ENCODE measurements around the gene PSMC3. TPM values are rescaled to one million over a fixed set of nuclear protein-coding genes. Genes with fewer than 3 reads are reported as not detected.

The PSMC3 gene
- total and polyA plus RNA-seq, 9 of the 15 experiments (the other 6 are each of a cell fraction or from before 2014, with no cell fraction given): 44.3 to 324 (median 240) TPM

DNA sequence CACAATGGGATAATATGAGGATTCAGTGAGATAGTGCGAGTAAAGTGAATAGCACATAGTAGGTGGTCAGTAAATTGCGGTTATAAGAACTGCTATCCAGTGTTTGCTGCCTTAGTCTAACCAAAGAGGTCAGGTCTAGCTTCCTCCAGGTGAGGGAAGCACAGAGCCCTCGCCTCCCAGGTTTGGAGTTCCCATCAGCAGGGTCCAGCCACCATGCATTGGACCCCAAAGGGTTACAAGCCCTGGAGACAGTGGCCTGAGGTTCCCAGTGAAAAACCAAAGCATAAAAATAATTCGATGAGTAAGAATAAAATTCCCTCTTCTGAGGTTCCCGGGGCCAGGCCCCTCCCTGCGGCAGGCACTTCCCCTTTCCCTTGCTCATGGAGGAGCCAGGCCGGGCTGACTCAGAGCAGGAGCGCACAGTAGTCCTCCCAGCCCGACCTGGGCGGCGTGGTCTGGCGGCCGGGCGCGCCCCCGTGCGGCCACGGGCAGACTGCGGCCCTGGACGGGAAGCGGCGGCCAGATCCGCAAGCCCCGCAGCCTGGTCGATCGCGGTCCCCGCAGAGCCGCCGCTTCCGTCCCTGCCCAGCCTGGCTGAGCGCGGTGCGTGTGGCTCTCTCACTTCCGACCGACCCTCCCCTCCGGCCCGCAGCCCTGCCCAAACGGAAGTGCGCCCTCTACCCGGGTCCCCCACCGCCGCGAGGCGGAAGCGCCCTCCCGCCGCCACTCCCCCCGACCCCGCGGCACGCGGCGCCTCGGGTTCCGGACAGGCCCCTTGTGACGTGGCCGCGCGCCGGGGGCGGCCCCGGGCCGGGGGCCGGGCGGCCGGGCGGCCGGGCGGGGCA lies 18.3 kb downstream of the PSMC3 start, which contains the start of gene SLC39A13 (continued):
- TF ChIP-seq, protein P1, sequence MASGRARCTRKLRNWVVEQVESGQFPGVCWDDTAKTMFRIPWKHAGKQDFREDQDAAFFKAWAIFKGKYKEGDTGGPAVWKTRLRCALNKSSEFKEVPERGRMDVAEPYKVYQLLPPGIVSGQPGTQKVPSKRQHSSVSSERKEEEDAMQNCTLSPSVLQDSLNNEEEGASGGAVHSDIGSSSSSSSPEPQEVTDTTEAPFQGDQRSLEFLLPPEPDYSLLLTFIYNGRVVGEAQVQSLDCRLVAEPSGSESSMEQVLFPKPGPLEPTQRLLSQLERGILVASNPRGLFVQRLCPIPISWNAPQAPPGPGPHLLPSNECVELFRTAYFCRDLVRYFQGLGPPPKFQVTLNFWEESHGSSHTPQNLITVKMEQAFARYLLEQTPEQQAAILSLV (tag; IDR thresholded peaks at IDR 0.05): no peak
- peak; percentile 93 for TF ChIP-seq SP1 (CRISPR knock-in tag; IDR thresholded peaks at IDR 0.05)
- no peak for TF ChIP-seq JUNB (CRISPR knock-in tag; conservative IDR thresholded peaks at IDR 0.05)
- no peak for TF ChIP-seq POLR2B (IDR thresholded peaks at IDR 0.05; ENCODE audit: low read depth, partially characterized antibody)
- no peak for TF ChIP-seq SLC30A9 (CRISPR knock-in tag; IDR thresholded peaks at IDR 0.05)
- TF ChIP-seq JUN (IDR thresholded peaks at IDR 0.05; ENCODE audit: borderline replicate concordance, low read depth, low read length): peak; percentile 45; the same call in 1 of the 2 replicates
- peak; percentile 95 for TF ChIP-seq JUN (CRISPR knock-in tag; IDR thresholded peaks at IDR 0.05; ENCODE audit: borderline replicate concordance)
- no peak for TF ChIP-seq ZNF232 (CRISPR knock-in tag; IDR thresholded peaks at IDR 0.05)
- no peak for TF ChIP-seq EZH2 (IDR thresholded peaks at IDR 0.05; ENCODE audit: borderline replicate concordance, low read depth, low read length)
- no peak for TF ChIP-seq ZNF586 (CRISPR knock-in tag; conservative IDR thresholded peaks at IDR 0.05)
- no peak for TF ChIP-seq MEIS2 (IDR thresholded peaks at IDR 0.05; ENCODE audit: partially characterized antibody)
- peak; percentile 52 to 66; a peak in 2 of 4 replicates for TF ChIP-seq FOXK2 (conservative IDR thresholded peaks at IDR 0.05 in 1 of 2, IDR thresholded peaks at IDR 0.05 in 1 of 2; ENCODE audit: low read depth in 2 of 2)
- TF ChIP-seq ATF7 (IDR thresholded peaks at IDR 0.05): peak; percentile 92
- TF ChIP-seq, protein P2, sequence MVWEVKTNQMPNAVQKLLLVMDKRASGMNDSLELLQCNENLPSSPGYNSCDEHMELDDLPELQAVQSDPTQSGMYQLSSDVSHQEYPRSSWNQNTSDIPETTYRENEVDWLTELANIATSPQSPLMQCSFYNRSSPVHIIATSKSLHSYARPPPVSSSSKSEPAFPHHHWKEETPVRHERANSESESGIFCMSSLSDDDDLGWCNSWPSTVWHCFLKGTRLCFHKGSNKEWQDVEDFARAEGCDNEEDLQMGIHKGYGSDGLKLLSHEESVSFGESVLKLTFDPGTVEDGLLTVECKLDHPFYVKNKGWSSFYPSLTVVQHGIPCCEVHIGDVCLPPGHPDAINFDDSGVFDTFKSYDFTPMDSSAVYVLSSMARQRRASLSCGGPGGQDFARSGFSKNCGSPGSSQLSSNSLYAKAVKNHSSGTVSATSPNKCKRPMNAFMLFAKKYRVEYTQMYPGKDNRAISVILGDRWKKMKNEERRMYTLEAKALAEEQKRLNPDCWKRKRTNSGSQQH (CRISPR knock-in tag; IDR thresholded peaks at IDR 0.05): no peak
- TF ChIP-seq FOXP1 (CRISPR knock-in tag; IDR thresholded peaks at IDR 0.05): peak; percentile 87; the same call in 1 of the 2 replicates
- no peak; the same call in none of the 2 replicates for TF ChIP-seq RB1 (IDR thresholded peaks at IDR 0.05; ENCODE audit: low read depth)
- no peak for TF ChIP-seq THRAP3 (IDR thresholded peaks at IDR 0.05; ENCODE audit: borderline replicate concordance)
- no peak for TF ChIP-seq RFX7 (CRISPR knock-in tag; IDR thresholded peaks at IDR 0.05)
- no peak for TF ChIP-seq ZFPM2 (CRISPR knock-in tag; IDR thresholded peaks at IDR 0.05)
- TF ChIP-seq MYNN (IDR thresholded peaks at IDR 0.05): no peak; the same call in 1 of the 2 replicates
- TF ChIP-seq MYNN (CRISPR knock-in tag; IDR thresholded peaks at IDR 0.05): no peak
- peak; percentile 62 for TF ChIP-seq TBP (optimal IDR thresholded peaks at IDR 0.05; ENCODE audit: low read depth, low read length)
- peak; percentile 96 for TF ChIP-seq FIP1L1 (IDR thresholded peaks at IDR 0.05; ENCODE audit: low read depth, low read length, poor library complexity, severe bottlenecking)
- TF ChIP-seq, protein P3, sequence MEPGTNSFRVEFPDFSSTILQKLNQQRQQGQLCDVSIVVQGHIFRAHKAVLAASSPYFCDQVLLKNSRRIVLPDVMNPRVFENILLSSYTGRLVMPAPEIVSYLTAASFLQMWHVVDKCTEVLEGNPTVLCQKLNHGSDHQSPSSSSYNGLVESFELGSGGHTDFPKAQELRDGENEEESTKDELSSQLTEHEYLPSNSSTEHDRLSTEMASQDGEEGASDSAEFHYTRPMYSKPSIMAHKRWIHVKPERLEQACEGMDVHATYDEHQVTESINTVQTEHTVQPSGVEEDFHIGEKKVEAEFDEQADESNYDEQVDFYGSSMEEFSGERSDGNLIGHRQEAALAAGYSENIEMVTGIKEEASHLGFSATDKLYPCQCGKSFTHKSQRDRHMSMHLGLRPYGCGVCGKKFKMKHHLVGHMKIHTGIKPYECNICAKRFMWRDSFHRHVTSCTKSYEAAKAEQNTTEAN (CRISPR knock-in tag; IDR thresholded peaks at IDR 0.05): peak; percentile 80; the same call in 1 of the 2 replicates
- TF ChIP-seq PHF21A (IDR thresholded peaks at IDR 0.05; ENCODE audit: borderline replicate concordance, low read depth): no peak
- TF ChIP-seq ZZZ3 (IDR thresholded peaks at IDR 0.05): no peak
- TF ChIP-seq MXI1 (IDR thresholded peaks at IDR 0.05; ENCODE audit: low read depth, low read length): peak; percentile 52; the same call in 1 of the 2 replicates
